GM19043 (cell line): ENCODE data around the gene FTCDNL1.

Experiments used
- ATAC-seq: cut with Tn5 transposase; IDR thresholded peaks from one replicate; pipeline ENCODE4 v1.9.1; 2021; ENCODE audit warnings: low read depth; ENCODE audit not compliant: unreplicated experiment

The FTCDNL1 gene

DNA sequence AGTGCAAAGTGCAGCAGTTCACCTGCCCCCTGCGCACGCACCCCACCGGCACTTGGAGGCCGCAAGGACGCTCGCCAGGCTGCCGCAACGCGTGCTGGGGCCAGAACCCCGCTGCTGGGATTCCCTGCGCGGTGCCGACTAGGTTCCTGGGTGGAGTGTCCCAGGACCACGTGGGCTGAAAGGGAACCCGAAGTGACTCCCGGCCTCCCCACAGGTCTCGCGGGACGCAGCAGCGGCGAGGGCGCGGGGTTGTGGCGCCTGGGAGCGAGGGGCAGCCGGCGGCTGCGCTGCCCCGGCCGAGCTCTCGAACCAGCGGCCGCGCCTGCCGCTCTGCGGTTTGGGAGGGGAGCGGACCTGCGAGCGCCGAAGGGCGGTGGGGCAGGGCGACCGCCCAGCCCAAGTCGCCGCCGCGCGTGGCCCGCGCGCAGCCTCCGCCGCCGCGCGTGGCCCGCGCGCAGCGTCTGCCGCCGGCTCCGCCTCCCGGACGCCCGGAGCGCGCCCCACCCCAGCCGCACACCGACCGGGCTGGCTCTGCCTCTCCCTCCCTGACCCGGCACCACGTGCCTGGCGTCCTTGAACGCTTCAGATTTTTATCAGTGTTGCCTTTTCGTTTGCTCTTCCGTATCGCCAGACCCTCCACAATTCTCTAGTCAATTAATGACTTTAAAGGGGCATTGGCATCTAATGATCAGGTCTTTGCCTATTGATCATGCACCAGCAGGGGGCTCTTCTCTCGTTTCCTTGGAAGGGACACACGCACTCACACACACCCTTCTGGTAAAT lies at the start of gene FTCDNL1:
Gene FTCDNL1, minus strand, starts transcription at position 475 of the 783 bp plus-strand sequence. CDS start 2,230 bp downstream, outside the sequence.
- ATAC-seq, result peak; percentile 91

DNA sequence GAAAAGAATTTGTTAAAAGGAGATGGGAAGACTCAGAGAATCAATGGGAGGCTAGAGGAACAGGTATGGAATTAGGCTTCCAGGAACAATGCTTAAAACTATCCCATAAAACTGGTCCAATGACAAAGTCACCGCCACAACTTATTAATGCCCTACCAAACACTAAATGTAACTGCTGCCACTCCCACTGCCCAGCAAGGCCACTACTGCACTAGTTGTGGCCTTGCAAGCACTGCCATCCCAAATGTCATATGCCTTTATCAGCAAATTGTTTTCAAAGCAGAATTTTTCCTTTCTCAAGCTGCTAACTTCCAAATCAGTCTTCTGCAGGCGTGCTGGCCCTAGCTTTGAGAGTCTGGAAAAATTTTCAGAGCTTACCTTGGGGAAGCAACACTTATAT lies 45.6 kb upstream of the FTCDNL1 start:
- no peak for ATAC-seq

DNA sequence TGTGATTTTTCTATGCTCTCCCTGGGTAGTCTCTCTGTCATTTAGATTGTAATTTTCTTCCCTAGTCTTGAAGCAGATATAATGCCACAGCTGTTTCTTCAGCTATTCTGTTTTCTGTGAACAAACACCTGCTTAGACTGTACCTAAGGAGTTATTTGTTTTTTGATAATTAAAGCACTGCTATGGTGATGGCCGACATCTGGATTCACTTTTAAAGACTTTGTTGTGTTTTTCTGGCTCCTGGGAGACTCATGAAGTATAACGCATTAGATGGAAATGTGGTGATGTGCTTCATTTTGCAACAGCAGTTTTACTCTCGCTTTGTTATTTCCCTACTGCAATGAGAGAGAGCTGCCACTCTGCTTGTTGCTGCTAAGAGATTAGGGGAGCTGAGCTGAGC lies 44.4 kb upstream of the FTCDNL1 start:
- no peak for ATAC-seq

DNA sequence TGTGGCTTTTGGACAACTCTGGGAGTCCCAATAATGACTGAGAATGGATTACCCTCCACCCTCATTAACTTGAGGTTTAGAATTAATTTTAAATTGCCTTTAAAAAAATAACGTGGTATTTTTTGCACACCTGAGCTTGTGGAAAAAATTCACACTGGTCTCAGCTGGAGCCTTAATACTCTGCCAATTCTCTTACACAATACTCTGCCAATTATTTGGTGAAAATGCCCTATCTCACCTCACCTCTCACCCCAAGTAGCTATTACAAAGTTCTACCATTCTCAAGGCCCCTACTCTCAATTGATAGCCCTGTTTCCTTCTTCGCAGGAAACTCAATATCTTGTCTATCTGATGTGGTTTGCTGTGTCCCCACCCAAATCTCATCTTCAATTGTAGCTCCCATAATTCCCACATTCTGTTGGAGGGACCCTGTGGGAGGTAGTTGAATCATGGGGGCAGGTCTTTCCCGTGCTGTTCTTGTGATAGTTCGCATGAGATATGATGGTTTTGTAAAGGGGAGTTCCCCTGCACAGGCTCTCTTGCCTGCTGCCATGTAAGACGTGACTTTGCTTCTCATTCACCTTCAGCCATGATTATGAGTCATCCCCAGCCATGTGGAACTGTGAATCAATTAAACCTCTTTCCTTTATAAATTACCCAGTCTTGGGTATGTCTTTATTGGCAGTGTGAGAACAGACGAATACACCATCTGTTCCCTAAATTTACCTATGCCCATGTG lies 32.7 kb upstream of the FTCDNL1 start:
- no peak for ATAC-seq

DNA sequence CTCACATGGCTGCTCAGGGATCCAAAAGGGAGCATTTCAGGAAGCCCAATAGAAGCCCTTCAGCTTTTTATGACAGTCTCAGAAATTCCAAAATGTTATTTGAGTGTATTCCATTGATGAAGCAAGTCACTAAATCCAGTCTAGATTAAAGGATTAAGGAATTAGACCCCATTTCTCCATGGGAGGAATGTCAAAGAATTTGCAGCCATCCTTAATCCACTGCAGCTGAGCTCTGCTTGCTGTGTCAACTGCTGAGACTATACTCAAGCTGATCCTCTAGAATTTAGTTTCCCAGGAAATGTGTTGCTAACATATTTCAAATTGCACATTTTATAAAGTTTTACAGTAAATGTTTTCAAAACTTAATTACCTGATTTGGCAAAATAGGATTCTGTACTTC lies 31.7 kb upstream of the FTCDNL1 start:
- ATAC-seq, result no peak

GRCh38 chr2:199875400-199875799 lies 24.4 kb upstream of the FTCDNL1 start:
- ATAC-seq, result no peak

DNA sequence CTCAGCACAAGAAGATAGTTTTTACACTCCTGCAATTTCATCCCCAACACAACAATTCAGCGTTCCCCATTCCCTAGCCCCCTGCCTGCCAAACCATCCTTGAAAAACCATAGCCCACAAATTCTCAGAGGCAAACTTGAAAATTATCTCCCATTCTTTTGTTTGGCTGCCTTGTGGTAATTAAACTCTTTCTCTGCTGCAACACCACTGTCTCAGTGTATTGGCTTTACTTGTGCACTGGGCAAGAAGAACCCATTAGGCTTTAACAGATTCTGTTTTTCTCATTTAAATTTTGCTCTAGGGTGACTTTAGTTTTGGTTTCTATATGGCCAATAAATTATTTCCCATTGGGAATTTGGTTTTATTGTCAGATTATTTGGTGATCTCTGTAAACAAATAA lies 23.2 kb upstream of the FTCDNL1 start:
- no peak for ATAC-seq

GRCh38 chr2:199870581-199870980 lies 19.6 kb upstream of the FTCDNL1 start:
- ATAC-seq, result no peak

DNA sequence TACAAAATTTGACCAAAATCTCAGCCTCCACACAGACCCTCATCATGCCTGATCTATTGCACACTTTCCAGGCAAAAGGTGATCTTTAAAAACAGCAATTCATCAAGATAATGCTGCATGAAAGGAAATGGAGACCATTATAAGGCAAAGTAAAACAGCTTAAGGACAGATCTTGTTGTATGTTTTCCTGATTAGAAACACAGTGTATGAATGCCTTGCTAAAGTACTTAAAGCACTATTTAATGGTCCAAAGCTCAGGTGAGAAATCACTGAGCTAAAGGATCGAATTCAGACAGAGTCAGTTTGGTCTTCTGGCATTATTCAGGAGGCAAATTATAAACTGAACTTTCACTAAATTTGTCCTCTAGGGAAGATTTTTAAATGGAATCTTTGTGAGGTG lies 18.7 kb upstream of the FTCDNL1 start:
- no peak for ATAC-seq

GRCh38 chr2:199869227-199869541 lies 18.2 kb upstream of the FTCDNL1 start:
- no peak for ATAC-seq

GRCh38 chr2:199868431-199869226 lies 17.6 kb upstream of the FTCDNL1 start:
- ATAC-seq, result no peak

DNA sequence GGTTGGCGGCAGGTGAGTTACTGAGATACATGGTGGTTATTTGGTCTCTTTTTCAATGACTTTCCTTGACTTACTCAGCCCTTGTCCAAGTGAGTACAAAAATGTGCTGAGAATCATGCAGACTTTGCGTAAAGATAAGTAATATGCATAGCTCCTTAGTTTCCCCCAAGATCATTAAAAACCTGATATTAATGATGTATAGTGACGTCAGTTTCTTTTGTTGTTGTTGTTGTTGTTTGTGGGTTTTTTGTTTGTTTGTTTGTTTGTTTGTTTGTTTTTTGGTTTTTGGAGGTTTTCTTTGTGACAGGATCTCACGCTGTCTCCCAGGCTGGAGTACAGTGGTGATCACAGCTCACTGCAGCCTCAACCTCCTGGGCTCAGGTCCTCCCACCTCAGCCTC lies 14.9 kb upstream of the FTCDNL1 start:
- ATAC-seq, result no peak

GRCh38 chr2:199862788-199863187 lies 11.8 kb upstream of the FTCDNL1 start:
- no peak for ATAC-seq

- ATAC-seq, result no peak
Measured at GRCh38 chr2:199861132-199861774, 10.3 kb upstream of the FTCDNL1 start.

GRCh38 chr2:199855812-199856211 lies 4.8 kb upstream of the FTCDNL1 start:
- no peak for ATAC-seq

GRCh38 chr2:199851883-199852282 lies 891 bp upstream of the FTCDNL1 start:
- ATAC-seq, result no peak

- ATAC-seq, result no peak
Measured at GRCh38 chr2:199851501-199851810, 464 bp upstream of the FTCDNL1 start.

DNA sequence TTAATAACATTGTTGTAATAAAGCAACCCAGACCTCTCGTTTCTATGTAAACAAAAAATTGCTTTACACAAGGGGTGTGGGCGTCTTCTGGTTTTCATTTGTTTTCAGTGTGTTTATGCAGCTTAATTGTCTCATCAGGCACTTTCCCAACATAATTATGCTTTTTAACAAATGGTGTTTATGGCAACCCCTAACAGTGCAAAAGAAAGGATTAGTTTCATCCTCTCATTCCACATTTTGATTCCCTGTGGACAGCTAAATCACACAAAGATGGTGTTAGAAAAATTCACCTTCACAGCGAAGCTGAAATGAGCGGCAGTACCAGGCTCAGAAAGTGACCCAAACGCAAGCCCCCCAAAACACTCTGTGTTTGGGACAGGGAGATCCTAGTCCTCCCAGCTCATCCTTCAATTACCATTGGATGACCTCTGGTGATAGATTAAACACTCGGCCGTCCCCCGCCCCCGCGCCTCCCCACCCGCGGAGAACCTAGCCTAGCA lies 724 bp downstream of the FTCDNL1 start:
- no peak for ATAC-seq

- no peak for ATAC-seq
Measured at GRCh38 chr2:199848389-199849130, 2.4 kb downstream of the FTCDNL1 start.

- no peak for ATAC-seq
Measured at GRCh38 chr2:199847181-199847864, 3.7 kb downstream of the FTCDNL1 start.
